ENCODE measurements around the gene CALML3. TPM values are rescaled to one million over a fixed set of nuclear protein-coding genes. Genes with fewer than 3 reads are reported as not detected.

The CALML3 gene
- polyA plus RNA-seq, 4 donors: 0.19 TPM; not detected in 3

DNA sequence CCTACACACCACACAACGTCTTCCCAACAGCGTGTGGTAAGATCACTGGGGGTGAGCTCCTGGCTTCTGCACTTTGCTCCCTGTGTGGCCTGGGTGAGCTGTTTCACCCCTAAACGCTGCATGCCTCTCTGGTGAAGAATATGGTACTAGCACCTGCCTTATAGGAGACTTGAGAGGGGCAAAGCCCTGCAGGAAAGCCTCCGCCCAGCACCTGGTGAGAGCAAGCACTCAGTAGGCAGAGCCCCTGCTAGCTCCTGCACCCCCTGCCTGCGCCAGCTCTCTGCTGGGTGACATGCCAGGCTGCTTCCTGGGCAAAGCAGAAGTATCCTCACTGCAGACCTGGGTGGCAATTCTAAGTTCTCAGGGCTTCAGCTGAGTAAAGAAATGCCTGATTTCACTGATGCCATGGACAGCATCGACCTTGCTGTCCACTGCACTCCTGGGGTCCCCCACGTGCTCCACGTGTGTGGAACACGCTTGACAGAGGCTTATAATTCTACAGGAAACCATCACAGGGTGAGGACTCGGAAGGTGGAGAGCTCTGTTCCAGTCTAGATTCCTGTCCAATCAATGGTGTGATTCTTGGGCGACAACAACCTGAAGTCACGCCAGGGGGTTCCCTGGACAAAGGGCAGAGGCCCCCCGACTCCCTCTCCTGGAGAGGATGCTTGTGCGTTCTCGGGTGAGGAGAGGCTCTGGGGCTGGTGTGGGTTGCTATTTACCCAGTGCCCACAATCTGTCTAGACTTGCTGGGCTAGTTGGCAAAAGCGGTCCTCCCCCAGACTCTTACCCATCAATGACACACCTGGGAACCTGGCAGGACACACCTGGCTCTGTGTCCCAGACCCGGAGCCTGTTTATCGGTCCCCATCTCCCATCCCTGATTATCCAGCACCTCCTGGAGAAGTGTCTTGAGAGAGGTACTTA is 20.4 kb upstream of the CALML3 start:
- DNase-seq (ENCODE audit: low read depth in 4 of 4, low spot score in 3 of 4): no peak

DNA sequence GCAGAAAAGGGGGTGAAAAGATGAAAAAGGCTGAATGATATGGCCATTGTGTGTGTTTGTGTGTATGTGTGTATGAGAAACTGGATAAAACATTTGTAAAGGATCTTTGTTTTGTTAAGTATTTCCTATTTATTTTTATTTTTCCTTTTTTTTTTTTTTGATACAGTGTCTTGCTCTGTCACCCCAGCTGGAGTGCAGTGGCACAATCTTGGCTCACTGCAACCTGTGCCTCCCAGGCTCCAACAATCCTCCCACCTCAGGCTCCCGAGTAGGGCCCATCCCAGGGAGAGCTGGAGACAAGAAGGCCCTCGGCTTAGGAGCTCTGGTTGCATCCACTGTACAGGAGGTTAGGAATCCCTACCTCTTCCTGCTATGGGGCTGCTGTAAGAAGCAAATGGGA is 18.5 kb upstream of the CALML3 start:
- DNase-seq (ENCODE audit: low read depth in 4 of 4, low spot score in 3 of 4): no peak

DNA sequence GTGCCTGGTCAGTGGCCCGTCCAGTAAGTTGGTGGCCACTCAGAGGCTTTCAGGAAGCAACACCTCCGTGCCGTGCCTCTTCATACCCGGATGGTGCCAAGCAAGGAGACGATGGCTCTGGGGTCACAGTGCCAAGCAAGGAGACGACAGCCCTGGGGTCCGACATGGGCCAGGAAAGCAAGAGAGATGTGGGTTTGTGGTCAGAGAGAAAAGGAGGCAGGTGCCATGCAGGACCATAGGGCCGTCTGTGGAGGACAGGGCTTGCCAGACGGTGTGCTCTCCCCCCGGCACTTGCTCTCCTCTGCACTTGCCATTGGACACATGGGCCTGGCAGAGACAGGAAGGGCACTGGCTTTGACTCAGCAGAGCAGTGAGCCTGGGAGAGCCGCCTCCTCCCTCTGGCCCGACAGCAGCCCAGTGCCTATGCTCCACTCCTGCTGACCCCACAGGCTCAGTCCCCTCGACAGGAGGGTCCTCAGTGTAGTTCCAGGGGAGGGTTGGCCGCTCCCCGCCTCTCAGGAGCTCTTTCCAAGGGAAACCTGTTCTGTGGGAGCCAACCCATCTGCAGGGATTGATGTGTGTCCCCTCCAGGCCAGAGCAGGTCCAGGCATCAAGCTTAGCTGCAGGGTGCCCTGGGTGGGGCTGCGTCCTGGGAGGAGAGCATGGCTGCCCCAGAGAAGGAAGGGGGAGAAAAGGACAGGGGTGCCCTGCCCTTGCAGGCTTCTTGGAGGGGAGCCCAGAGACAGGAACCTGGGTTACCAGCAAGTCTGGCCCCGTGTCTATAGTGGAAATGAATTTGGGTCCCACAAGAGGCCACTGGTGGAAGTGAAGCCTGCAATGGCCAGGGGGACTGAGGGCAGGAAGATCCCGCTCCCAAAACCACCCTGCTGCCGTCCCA is 17.8 kb upstream of the CALML3 start:
- no peak for DNase-seq (ENCODE audit: low read depth in 4 of 4, low spot score in 3 of 4)

DNA sequence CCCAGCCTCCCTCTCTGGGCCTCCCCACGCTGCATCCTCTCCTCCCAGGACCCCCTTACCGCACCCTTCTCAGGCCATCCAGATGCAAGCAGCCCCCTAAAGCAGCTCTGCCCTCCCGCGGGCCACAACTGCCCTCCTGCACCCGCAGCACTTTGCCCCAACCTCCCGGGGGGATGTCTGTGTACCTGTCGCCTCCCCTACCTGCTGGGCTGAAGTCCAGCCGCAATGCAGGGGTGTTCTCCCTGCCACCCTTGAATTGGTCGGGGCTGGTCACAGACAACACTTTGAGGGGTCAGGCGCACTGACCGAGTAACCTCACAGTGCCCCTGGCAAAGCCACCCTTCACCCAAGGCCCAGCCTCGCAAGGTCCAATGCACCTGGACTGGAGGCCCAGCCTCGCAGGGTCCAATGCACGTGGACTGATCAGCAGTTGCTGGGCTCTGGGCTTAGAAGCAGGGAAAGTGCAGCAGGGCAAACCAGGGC is 17.1 kb upstream of the CALML3 start:
- no peak for DNase-seq (ENCODE audit: low read depth in 4 of 4, low spot score in 3 of 4)

DNA sequence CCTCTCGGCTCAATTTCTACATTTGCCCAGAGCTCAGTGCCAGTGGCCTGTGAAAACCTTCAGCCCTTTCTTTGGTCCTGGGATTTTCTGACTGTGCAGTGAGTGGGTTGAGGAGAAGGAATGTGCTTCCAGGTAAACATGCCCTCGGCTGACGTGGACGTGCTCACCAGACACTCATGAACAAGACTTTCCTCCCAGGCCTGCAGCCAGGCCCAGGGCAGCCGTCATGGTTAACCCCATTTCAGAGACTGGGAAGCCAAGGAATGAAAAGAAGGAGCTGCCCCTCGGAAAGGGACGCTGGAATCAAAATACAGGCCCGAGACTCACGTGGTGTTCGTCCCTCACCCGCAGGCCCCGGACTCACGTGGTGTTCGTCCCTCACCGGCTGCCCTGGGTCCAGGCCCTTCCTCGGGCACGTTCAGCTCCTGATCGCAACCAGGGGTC is 16.6 kb upstream of the CALML3 start:
- no peak for DNase-seq (ENCODE audit: low read depth in 4 of 4, low spot score in 3 of 4)

DNA sequence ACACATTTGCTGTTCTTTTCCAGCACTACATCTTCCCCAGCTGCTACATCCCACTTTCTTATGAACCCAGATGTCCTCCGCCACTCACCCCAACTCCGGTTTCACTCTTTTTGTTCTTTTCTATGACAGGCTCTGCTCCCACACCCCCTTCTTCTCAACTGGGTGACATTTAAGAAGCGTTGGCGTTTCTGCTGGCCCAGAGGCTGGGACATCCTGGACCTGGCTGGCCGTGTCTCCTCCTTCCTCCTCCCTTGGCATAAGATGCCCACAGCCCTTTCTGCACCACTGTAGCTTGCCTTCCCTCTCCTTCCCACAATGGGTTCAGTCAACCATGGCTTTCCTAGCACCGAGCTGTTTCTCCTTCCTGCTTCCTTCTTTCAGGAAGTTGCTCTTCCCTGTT is 16.0 kb upstream of the CALML3 start:
- no peak for DNase-seq (ENCODE audit: low read depth in 4 of 4, low spot score in 3 of 4)

DNA sequence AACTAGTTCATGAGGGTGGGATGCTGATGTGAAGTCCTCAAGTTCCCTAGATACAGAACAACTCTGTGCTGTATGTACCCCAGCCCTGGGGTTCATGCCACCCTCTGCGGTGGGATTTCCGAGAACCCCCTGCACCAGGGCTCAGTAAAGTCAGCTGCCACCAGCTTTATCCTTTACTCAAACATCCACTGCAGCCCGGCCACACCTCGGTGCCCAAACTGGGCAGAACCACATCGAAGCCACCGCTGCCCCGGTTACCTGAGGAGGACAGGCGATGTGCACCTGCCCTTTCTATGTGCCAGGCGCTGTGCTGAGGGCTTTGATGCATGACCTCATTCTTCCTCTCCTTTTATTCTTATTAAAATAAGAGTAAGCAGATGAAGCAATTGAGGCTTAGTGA is 15.5 kb upstream of the CALML3 start:
- DNase-seq (ENCODE audit: low read depth in 4 of 4, low spot score in 3 of 4): no peak

DNA sequence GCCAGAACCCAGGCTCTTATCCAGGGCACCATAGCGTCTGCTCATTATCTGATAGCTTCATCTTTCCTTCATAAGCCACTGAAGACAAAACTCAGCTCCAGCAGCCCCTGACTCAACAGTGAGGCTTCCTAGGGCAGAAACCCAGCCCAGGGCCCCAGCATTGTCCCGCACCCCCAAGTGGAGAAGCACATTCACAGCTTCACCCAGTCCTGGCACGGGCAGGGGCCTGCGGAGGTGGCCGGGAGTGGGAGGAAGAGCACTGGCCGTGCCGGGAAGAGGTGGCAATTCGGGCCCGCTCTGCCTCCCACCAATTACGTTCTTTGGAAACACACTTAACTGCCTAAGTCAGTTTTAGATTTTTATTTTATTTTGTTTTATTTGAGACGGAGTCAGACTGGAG is 15.1 kb upstream of the CALML3 start:
- DNase-seq (ENCODE audit: low read depth in 4 of 4, low spot score in 3 of 4): no peak

DNA sequence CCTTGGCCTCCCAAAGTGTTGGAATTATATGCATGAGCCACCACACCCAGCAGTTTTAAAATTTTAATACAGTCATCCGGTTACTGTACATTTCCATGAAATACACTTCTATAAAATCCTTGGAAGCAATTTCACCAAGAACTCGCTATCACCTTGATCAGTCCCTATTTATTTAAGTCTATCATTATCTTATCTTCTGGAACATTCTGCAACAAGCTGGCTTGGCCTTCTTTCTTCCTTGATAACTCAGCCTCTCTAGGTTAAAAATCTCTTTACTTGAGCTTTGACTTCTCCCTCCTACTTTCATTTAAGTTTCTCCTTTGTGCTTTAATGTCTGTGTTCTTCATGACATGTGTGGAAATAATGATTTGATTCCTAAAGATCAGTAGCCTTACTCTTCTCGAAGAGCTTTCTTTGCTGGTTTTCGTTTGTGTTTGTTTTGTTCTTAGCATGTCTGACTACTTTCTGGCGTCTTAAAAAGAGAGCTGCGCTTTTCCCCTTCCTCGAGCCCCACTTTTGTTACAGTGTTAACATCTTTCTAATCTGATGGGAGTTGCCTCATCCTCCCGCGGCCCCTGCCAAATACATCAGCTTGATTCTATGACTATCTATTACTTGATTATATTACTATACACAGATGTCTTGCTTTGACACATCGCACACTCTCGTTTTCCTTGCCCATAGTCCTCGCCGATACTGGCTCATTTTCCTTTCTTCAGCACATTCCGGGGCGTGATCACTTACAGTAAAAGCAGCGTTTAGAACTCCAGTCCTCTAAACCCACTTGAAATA is 14.3 kb upstream of the CALML3 start:
- no peak for DNase-seq (ENCODE audit: low read depth in 4 of 4, low spot score in 3 of 4)

DNA sequence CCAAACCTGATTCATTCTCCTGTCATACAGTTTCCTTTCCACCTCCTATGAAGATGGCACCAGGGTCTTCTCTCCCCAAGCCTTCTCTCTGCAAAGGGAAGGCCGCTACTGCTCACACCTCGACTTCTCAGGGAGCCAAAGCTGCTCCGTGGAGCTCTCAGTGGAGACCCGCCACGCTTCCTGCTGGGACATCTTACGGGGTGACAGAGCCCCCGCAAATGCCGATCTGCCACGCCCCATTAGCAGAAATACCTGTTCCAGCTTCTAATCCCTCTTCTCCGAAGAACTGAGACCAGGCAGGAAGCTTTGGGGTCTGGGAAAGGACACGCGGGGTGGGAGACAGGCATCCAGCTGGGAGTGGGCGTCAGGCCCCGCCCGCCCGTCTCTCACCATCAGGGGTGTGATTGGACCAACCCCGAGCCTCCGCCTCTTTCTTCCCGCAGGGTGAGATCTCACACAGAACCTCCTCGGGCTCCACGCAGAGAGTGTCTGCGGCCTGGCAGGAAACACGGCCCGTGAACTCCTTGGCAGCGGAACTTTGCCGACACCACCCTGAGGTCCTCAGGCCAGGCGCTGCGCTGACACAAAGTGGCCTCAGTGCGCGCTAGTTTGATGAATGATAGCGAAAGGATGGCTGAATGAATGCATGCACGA is 13.4 kb upstream of the CALML3 start:
- no peak for DNase-seq (ENCODE audit: low read depth in 4 of 4, low spot score in 3 of 4)

DNA sequence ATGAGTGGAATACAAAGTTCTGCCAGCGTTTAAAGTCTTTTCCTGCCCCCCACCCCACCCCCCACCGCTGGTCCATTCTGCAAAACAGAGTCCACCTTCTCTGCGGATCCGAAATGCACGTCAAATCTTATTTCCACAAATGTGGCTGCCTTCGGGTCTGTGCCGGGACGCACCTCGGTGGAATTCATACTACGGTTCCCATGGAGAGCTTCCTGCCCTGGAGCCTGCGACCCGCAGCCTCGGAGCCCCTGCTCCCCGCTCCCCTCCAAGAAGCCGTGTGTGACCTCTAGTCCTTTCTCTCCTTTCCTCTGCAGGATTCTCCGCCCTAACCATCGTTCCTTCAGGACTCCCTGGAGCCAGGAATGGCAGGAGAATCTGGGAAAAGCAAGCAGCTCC is 12.9 kb upstream of the CALML3 start:
- no peak for DNase-seq (ENCODE audit: low read depth in 4 of 4, low spot score in 3 of 4)

DNA sequence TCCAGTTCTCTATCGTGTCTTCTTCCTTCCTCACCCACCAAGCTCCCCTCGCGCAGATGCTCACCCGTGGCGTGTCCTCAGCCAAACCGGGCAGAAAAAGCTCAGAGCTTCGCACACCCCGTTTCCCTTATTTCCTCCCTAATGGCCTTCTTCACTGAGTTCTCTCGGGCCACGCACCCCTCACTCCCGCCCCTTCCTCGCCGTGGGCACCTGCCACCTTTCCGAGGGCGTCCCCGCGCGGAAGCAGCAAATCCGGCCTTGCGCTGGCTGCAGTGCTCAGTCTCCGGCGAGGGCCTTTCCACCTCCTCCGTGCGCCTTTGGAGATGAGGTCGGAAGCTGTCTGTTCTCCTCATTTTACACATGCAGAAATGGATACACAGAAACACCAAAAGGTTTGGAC is 12.4 kb upstream of the CALML3 start:
- DNase-seq (ENCODE audit: low read depth in 4 of 4, low spot score in 3 of 4): no peak

DNA sequence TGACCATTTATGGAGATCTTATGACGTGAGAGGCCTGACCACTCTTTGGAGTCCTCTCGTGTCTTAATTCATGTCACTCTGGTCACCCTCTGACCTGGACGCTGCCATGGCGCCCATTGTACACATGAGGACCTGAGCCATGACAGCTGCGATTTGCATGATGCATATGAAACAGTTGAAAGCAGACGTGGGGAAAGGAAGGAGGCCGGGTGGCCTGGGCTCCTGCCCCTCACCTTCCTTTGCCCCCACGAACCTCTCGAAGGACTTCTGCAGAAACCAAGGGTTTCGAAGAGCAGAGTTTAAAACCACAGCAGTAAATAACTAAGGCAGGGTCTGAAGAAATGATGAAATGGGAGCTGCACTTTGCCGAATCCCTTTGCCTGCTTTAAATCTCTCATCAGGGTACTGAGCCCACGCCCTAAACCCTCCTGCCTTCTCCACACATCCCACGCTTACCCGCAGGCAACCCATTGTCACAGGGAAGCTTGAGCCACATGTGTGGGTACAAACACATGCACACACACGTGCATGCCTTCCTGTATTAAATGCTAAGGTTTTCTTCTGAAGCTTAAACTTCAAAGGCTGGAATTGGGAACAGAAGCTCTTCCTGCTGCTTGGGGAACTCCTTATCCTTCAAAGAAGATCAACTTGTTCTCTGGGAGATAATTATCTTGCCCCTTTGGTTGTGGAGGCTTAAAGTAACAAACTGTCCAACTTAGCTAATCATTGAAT is 11.7 kb upstream of the CALML3 start:
- DNase-seq (ENCODE audit: low read depth in 4 of 4, low spot score in 3 of 4): no peak

DNA sequence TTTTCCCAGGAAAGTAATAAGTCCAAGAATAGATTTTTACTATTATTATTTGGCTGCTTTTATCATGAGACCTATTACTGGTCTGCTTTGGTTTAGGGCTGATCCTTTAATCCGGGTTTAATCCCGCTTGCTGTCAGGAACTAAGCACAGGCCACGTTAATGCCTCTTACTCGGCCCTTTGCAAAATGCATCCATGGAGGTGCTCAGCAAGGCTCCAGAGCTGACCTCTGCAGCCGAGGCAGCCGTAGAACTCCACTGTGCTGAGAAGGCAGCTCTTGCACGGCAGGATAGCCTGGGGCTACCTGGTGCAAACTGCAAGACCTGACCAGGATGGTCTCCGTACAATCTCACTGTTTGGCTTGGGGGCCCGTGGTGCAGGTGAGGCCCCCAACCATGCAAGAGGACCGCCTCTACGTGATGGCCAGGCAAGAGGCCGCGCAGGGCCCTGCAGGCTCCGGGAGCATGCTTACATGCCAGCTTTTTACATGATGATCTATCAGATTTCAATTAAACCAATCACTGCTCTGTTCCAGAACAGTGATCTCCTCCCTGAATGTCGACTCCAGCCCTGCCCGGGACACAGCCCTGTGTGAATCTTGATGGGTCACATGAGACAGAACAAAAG is 10.4 kb upstream of the CALML3 start:
- no peak for DNase-seq (ENCODE audit: low read depth in 4 of 4, low spot score in 3 of 4)

DNA sequence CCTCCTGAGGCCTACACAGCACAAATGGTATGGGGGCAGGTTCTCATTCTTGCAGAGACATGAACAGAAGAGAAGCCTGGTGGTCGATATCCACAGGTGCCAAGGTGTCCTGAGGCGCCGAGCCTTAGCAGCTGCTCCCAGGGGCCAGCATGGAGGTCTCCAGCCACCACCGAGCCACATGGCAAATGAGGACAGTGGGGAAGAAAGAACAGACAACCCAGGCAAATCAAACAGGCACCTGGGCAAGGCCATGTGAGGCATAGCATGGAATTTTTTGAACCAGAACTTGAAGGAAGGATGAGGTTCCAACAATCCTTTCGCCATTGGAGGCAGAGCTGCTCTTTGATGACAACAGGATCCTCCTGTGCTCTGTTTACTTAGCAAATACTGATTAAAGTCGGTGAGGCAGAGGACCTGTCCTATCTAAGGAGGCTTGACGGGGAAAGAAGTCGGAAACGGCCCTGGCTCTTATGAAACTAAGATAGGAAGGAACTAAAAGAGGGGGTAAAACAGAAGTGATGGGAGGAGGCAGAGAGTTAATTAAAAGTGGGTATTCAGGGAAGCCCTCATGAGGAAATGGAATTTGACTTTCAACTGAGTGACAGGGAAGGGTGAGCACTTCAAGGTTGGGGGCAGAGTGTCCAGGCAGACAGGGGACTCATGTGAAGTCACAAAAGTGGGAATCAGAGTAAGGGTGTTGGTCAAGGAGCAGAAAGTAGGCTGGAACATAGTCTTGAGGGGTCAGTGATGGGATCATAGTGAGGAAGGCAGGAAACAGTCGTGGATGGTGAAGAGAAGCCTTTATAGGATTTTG is 8.6 kb upstream of the CALML3 start:
- DNase-seq (ENCODE audit: low read depth in 4 of 4, low spot score in 3 of 4): no peak

DNA sequence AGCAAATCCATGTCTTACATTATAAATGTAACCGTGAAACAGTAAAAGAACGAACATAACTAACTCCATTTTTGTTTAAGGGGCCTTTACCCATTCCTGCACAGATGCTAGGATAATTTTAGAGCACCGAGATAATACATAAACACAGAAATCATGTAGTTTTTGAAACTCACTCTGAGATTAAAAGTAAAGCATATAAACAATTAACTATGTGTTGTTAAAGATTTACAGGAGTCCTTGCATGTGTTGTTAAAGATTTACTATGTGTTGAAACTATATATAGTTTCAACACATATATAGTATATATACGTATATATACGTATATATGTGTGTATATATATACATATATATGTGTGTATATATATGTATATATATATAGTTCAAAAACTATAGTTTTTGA is 7.2 kb upstream of the CALML3 start:
- no peak for DNase-seq (ENCODE audit: low read depth in 4 of 4, low spot score in 3 of 4)

DNA sequence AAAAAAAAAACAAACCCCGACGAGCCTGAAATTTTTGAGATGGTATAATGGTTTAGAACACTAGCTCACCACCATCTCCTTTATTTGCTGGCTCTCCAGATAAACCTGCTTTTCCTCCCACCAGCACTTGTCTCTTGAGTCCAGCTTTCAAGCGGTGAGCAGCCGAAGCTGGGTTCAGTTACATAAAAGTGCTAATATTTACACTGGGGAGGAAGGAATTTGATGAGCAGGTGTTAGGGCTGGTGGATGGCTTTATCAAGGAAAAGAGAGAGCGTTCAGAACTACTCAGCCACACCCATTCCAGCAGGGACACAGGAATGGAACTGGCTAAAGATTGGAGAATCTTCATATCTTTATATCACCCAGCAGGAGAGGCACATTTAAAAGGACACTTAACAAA is 6.6 kb upstream of the CALML3 start:
- DNase-seq (ENCODE audit: low read depth in 4 of 4, low spot score in 3 of 4): no peak

DNA sequence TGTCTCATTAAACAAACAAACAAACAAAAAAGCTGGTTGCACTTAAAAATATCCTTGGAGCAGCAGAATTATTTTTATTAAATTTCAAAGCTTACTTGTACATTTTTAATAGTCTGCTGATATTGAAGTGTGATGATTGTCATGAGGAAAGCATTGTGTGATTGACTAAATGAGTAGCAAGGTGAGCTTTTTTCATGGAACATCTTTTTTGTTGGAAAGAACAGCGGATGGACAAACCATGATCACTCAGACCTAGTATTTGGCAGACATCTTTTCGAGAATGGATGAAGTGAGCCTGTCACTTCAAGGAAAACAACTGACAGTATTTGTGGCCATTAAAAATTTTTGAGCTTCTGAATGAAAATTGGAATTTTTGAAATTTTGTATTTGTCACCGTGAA is 5.7 kb upstream of the CALML3 start:
- no peak for DNase-seq (ENCODE audit: low read depth in 4 of 4, low spot score in 3 of 4)
